HCT116 (cell line): Measurements from ENCODE around the gene GRIN3A.

Experiments
- JUND ChIP-seq: IDR thresholded peaks from 2 replicates; pipeline ENCODE4 v1.6.1; 2012
- MAX ChIP-seq: IDR thresholded peaks from 2 replicates; pipeline ENCODE4 v1.6.1; 2012
- POLR2A ChIP-seq: IDR thresholded peaks from 2 replicates; pipeline ENCODE4 v1.7.0; 2011; ENCODE audit warnings: borderline replicate concordance; ENCODE audit not compliant: insufficient read depth, insufficient read length; ENCODE audit errors: extremely low read depth
- RAD21 ChIP-seq: IDR thresholded peaks from 2 replicates; pipeline ENCODE4 v1.6.1; 2012; ENCODE audit warnings: low read depth, mild to moderate bottlenecking
- ZBTB33 ChIP-seq: IDR thresholded peaks from 2 replicates; pipeline ENCODE4 v1.6.1; 2011; ENCODE audit warnings: mild to moderate bottlenecking, low read length, moderate library complexity; ENCODE audit not compliant: insufficient replicate concordance; ENCODE audit errors: extremely low read depth
- ZFX ChIP-seq: fragments of 450-650 bp; IDR thresholded peaks from 2 replicates; pipeline ENCODE4 v1.6.1; 2017
- TF ChIP-seq, protein P1 (sequence below), 3 experiments: fragments of 200-600 bp in 1 of 3; sonication (generic) in 1 of 3; IDR thresholded peaks in 2 of 3; conservative IDR thresholded peaks in 1 of 3; 2 replicates each; pipeline ENCODE4 v1.5.1; 2012 to 2017; ENCODE audit warnings: low read depth in 2 of 3, low read length in 2 of 3, antibody characterized with exemption in 1 of 3, borderline replicate concordance in 1 of 3, control low read depth in 1 of 3, mild to moderate bottlenecking in 1 of 3, mixed read lengths in 1 of 3, mixed run types in 1 of 3, moderate library complexity in 1 of 3; ENCODE audit not compliant: insufficient read depth in 1 of 3
- TF ChIP-seq, protein P2 (sequence below): IDR thresholded peaks from 2 replicates; pipeline ENCODE4 v1.6.1; 2012; ENCODE audit warnings: low read depth

- no peak for TF ChIP-seq POLR2A
- TF ChIP-seq, protein P1, sequence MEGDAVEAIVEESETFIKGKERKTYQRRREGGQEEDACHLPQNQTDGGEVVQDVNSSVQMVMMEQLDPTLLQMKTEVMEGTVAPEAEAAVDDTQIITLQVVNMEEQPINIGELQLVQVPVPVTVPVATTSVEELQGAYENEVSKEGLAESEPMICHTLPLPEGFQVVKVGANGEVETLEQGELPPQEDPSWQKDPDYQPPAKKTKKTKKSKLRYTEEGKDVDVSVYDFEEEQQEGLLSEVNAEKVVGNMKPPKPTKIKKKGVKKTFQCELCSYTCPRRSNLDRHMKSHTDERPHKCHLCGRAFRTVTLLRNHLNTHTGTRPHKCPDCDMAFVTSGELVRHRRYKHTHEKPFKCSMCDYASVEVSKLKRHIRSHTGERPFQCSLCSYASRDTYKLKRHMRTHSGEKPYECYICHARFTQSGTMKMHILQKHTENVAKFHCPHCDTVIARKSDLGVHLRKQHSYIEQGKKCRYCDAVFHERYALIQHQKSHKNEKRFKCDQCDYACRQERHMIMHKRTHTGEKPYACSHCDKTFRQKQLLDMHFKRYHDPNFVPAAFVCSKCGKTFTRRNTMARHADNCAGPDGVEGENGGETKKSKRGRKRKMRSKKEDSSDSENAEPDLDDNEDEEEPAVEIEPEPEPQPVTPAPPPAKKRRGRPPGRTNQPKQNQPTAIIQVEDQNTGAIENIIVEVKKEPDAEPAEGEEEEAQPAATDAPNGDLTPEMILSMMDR (IDR thresholded peaks at IDR 0.05 in 2 of 3, conservative IDR thresholded peaks at IDR 0.05 in 1 of 3; ENCODE audit: borderline replicate concordance in 1 of 3, insufficient read depth in 1 of 3, low read depth in 2 of 3, low read length in 2 of 3) = no peak
- TF ChIP-seq ZBTB33 = no peak
- TF ChIP-seq ZFX = no peak
- TF ChIP-seq JUND = no peak
- TF ChIP-seq, protein P2, sequence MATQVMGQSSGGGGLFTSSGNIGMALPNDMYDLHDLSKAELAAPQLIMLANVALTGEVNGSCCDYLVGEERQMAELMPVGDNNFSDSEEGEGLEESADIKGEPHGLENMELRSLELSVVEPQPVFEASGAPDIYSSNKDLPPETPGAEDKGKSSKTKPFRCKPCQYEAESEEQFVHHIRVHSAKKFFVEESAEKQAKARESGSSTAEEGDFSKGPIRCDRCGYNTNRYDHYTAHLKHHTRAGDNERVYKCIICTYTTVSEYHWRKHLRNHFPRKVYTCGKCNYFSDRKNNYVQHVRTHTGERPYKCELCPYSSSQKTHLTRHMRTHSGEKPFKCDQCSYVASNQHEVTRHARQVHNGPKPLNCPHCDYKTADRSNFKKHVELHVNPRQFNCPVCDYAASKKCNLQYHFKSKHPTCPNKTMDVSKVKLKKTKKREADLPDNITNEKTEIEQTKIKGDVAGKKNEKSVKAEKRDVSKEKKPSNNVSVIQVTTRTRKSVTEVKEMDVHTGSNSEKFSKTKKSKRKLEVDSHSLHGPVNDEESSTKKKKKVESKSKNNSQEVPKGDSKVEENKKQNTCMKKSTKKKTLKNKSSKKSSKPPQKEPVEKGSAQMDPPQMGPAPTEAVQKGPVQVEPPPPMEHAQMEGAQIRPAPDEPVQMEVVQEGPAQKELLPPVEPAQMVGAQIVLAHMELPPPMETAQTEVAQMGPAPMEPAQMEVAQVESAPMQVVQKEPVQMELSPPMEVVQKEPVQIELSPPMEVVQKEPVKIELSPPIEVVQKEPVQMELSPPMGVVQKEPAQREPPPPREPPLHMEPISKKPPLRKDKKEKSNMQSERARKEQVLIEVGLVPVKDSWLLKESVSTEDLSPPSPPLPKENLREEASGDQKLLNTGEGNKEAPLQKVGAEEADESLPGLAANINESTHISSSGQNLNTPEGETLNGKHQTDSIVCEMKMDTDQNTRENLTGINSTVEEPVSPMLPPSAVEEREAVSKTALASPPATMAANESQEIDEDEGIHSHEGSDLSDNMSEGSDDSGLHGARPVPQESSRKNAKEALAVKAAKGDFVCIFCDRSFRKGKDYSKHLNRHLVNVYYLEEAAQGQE = no peak
- TF ChIP-seq RAD21 = no peak
- TF ChIP-seq MAX = no peak
Measured at GRCh38 chr9:101650142-101650541, 88.3 kb downstream of the GRIN3A start.
